Right forelimb (tissue), 1 donor: ENCODE results near the gene PSORS1C1.

Experiments
- DNase-seq: peaks from one replicate; pipeline ENCODE4 v3.0.0-alpha.2; 2018

Gene PSORS1C1

DNA sequence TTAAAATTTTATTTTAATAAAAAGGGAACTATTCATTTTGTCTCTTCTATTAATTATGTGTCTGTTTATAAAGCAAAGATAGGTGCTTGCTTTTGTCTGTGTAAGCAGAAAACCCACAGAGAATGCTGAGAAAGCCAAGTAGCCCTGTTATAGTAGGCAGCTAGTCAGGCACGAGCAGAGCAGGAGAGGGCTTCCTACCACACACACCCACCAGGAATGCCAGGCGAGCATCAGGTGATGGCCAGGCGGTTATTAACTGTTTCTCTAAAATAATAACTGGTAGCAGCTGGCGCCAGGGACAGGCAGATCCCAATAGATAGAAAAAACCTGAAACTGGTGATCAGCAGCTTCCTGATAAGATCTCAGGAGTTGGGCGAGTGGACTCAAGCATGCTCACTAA, 17.9 kb upstream of the PSORS1C1 start:
- no peak for DNase-seq

DNA sequence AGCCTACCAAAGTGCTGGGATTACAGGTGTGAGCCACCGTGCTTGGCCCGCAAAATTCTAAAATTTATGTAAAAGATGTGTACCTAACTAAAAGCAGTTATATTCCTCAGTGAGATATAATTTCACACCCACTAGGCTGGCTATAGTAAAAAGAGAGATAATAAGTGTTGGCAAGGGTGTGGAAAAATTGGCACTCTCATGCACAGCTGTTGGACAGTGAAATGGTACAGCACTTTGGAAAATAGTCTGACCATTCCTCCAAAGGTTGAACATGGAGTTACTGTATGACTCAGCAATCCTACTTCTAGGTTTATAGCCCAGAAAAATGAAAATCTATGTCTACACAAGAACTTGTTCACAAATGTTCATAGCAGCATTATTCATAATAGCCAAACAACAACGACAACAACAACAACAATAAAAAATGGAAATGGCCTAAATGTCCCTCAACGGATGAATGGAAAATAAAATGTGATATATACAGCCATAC, 16.1 kb upstream of the PSORS1C1 start:
- no peak for DNase-seq

DNA sequence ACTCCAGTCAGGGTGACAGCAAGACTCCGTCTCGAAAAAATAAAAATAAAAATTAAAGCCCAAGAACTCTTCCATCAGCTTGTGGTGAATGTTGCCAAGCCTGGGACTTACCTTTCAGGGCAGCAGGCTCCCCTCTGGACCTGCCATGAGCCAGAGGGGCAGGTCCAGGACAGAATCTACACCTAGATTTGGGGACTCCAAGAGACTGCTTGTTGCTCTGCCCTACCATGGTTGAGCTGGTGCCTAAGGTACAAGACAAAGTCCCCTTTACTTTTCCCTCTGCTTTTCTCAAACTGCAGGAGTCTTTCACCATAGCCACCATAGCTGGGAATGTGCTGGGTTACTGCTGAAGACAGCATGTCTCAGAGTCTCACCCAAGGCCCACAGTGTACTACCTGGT, 11.5 kb upstream of the PSORS1C1 start:
- no peak for DNase-seq

DNA sequence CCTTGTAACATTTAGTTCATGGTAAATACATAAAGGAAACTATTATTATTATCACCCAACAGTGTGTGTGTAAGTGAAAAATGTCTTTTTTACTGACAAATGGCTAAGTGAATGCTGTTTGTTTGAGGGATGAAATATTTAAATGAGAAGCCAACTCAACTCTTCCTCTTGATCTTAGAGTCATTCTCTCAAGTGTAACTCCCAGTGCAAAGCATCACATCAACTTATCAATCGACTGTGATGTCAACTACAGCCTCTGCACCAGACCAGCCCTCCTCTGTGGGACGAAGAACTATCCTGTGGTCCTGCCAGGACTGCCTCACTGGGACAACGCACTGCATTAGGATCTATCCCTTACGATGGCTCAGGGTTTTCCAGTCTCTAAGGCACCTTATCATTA, 7.5 kb upstream of the PSORS1C1 start:
- no peak for DNase-seq

- no peak for DNase-seq
Measured at GRCh38 chr6:31110825-31111582, 3.6 kb upstream of the PSORS1C1 start.

- no peak for DNase-seq
Measured at GRCh38 chr6:31111712-31112111, 2.9 kb upstream of the PSORS1C1 start.

DNA sequence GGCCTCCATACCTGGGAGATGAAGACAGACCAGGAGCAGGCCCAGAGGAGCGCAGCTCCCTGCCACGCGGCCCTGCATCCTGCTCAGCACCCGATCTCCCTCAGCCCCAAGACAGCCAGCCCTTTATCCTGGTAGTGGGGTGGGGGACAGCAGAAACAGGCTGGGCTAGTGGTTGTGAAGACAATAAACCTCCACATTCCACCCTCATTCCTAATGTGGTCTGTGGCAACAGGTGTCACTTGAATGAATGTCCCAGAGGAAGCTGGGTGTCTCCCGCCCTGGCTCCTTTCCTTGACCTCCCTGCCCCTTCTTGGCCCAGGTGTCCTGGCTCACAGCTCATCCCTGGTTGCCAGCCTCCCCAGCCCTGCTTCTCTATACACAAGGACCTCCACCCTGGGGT, 2.1 kb upstream of the PSORS1C1 start, which contains the start of gene C6orf15:
TSS of gene C6orf15 (minus strand) at position 98 of the 400 bp plus-strand sequence. CDS start at position 78, 20 bp downstream.
- no peak for DNase-seq

DNA sequence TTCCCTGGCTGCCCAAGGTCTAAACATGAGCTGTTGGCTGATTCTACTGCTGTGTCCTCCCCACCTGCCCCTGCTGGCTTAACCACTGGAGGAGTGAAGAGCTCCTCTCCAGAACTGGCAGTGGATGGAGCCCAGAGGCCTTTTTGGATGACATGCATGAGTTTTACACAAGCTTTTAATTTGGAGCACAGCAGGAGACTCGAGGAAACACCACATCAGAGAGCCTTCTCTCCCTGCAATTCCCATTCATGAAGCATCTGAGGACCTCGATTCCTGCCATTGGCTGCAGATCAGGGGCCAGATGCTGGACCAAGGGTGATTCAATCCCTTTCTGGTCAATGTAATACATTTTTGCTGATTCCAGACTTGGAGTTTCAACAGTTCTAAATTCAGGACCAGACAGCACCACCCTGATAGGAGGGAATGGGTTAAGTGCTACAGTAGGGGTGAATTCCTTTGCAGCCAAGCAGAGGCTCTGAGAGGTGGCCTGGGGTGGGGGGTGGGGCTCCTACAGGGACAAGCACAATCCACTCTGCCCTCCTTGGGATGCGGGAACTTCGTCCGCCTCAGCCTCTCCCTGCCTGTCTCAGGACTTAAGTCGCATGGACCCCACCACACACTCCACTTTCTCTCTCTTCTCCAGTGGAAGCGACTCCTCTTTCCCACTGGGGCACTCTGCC, 599 bp upstream of the PSORS1C1 start:
- peak; percentile 66 for DNase-seq

GRCh38 chr6:31114970-31115849, 610 bp downstream of the PSORS1C1 start:
- DNase-seq, result no peak

GRCh38 chr6:31115941-31116560, 1.5 kb downstream of the PSORS1C1 start:
- DNase-seq, result no peak

DNA sequence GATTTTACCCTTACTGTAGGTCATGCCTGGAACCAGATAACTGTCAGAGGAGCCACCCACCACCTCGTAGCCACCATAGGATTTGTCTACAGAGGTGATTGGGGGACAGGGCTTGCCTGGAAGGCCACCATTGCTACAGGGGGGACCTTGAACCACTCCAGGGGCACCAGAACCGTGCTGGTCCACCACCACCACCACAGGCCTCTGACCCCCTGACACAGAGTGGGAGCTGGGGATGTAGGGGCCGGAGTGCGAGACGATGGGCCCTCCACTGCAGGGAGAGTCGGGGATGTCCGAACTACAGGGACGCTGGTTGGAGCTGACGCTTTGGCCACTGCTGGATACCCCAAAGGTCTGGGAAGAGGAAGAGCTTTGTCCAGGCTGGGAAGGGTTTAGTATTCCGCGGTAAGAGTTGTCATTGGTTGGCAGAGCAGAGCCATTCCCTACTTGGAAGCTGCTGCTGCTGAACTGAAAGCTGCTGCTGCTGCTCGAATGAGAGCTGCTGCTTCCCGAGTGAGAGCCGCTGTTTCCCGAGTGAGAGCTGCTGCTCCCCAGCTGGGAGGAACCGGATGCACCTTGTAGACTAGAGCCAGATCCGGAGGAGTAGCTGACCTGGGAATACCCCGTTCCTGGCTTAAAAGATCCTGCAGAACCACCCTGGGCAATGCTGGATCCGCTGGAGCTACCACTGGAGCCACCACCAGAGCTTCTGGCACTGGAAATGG, 2.2 kb downstream of the PSORS1C1 start:
- DNase-seq, result no peak

DNA sequence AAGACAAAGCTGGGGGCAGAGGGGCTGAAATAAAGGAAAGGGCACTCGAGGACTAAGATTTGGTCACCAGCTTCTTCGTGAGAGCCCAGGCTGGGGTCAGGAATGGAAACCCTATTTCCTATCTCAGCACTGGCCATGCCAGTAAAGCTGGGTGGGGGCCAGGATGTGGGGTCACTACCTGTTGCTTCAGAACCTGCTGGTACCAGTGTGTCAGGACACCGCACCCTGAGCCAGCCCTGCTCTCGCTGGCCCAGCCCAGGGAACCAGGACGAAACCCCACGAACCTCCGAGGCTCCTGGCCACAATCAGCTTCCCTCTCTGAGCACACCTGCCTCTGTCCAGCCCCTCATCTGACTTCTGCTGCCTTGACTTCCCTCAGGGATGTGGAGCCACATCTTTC, 3.6 kb downstream of the PSORS1C1 start:
- no peak for DNase-seq

DNA sequence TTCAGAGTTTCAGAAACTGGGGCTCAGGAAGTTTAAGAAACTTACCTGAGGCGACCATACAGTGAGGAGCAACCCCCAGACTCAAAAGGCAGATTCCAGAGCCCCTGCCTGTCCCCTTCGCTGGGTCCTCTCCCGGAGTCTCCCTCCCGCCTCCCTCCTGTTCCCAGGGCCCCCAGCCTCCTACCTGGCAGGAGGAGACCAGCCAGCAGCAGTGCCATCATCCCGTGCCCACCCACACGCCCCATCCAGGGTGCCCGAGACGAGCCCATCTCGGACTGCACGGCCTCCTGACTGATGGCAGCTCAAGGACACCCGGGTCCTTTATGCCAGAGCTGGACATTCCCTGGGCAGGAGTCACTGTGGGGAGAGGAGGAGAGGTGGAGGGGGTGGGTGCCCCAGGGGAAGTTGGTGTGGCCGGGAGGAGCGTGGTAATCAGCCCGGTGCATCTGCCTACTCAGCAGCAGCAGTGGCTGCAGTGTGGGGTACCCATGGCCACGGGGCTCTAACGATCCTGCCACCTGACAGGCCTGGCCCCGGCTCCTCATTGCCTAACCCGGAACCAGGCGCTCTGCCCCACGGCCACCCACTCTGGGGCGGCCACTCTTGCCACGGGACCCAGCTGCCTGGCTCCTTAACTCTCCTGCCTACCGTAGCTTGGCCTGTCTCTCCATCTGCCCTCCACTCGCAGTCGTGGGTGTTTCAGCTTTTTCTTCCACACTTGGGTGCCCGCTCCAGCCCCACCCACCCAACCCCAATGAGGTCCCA, 5.7 kb downstream of the PSORS1C1 start, which contains the start of gene CDSN:
TSS of gene CDSN (minus strand) at position 296 of the 765 bp plus-strand sequence. CDS start at position 269, 27 bp downstream.
- DNase-seq, result no peak

- DNase-seq, result no peak
Measured at GRCh38 chr6:31121131-31121790, 6.7 kb downstream of the PSORS1C1 start.

- DNase-seq, result peak; percentile 84
Measured at GRCh38 chr6:31122791-31123706, 8.4 kb downstream of the PSORS1C1 start.

DNA sequence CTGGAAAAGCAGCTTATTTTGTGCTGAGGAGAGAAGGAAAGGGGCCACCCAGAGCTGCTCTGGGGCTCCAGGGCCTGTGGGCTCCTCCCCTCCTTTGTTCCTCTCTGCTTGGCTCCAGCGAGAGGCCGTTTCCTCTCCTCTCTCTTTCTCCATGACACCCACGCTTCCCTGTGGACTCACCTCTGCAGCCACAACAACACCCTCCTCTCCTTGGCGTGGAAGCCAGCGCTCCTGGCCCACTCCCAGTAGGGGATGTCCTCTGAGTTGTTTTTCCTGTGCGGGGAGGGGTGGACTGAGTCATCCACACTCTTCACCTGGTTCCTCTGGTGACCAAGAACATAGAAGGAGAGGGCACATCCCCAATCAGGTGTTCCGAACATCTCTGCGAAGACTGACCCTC, 10.6 kb downstream of the PSORS1C1 start:
- DNase-seq, result peak; percentile 72

- DNase-seq, result no peak
Measured at GRCh38 chr6:31125586-31126363, 11.2 kb downstream of the PSORS1C1 start.

GRCh38 chr6:31126396-31127175, 12.0 kb downstream of the PSORS1C1 start:
- no peak for DNase-seq
